Brain pericyte (primary cell): ENCODE measurements around the gene SERPINE2.
A peak's percentile ranks its signal among the peaks of the same experiment; 100 is the strongest.
"Not testable (repeated sequence)": the region's sequence is repeated elsewhere in the genome, so short reads cannot be mapped to it uniquely, and the experiment has no call there.

Source experiments
- DNase-seq: peaks from one replicate; pipeline ENCODE4 v3.0.0-alpha.2; 2012; ENCODE audit warnings: low read depth, low spot score

Gene SERPINE2

GRCh38 chr2:224014336-224014735 lies 24.8 kb downstream of the SERPINE2 start:
- DNase-seq = no peak

DNA sequence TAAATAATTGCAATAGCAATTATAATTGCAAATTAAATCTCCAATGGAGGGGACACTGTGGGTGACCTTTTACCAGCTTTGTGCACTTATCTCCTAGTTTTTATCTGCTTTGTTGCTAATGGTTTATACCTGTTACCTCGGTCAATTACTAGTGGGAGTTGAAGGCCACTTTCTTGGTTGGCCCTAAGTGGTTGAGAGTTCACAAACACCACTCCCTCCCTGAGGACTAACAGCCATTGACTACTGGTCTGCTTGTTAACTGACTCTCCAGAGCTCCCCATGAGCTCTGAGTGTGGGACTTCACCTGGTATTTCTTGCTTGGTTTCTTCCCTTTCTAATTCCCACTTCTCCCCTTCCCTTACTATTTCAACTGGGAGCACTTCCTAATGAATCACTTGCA lies 27.2 kb downstream of the SERPINE2 start:
- no peak for DNase-seq

- DNase-seq = no peak
These were observed 29.3 kb downstream of the SERPINE2 start for GRCh38 chr2:224009605-224010315.

DNA sequence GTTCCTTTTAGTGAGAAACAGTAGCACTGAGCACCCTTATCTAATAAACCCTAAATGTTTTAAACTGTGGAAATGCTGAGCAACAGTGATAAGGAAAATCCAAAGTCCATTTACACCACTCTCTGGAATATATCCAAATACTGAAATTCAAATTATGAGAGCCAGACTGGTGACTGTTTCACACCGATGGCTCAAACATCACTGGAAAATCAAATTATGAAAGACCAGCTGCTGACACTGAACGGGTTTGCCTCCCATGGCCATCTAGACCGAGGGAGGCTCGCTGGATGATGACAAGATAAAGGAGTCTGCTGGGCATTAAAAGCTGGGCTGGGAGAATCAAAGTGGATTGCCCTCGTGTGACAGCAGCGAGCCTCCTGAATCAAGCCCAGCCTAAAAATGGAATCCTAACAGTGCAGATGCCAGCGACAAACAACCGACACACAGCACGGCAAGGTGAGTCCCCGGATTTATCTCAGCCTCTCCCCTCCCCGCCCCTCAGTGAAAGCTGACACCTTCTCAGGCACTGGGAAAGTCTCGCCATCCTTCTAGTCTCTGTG lies 30.3 kb downstream of the SERPINE2 start:
- no peak for DNase-seq

GRCh38 chr2:224004105-224004695 lies 34.9 kb downstream of the SERPINE2 start:
- no peak for DNase-seq

- DNase-seq = not testable (repeated sequence)
These were observed 38.4 kb downstream of the SERPINE2 start for GRCh38 chr2:224000662-224001061.

DNA sequence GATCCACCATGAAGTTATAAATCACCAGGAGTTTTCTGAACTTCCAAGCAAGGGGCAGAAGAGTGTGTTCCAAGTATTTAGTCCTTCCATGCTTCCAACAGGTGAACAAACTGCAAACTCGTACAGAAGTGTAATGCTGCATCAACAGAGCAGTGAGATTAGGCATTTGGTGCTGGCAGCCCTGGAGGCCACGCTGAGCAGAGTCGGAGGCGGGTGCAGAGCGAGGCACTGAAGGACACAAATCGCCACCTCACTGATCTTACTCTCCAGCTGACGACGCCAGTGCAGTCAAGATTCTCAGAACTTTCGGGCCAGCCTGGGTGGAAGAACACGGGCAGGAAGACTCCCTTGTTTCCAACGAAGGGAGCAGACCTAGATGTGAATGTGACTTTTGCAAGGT lies 39.2 kb downstream of the SERPINE2 start:
- no peak for DNase-seq

GRCh38 chr2:223998948-223999347 lies 40.1 kb downstream of the SERPINE2 start:
- no peak for DNase-seq

- DNase-seq = no peak
These were observed 41.1 kb downstream of the SERPINE2 start for GRCh38 chr2:223997938-223998337.

DNA sequence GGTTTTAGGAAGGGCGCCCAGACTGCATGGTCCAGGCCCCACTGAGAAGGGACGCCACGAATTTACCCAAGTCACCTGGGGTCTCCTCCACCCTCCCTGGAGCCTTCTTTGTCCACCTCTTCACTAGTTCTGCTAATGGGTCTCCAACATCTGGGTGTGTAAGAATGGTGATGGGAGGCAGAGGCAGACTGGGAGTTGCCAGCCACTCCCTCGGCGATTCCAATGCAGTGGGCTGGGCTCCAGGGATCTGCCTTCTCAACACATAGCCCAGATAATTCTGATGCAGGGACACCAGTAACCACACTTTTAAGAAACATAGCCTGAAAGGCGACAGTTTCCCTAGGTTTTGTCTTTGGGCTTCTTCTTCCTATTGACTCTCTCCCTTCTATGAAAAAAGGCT lies 42.7 kb downstream of the SERPINE2 start:
- no peak for DNase-seq

DNA sequence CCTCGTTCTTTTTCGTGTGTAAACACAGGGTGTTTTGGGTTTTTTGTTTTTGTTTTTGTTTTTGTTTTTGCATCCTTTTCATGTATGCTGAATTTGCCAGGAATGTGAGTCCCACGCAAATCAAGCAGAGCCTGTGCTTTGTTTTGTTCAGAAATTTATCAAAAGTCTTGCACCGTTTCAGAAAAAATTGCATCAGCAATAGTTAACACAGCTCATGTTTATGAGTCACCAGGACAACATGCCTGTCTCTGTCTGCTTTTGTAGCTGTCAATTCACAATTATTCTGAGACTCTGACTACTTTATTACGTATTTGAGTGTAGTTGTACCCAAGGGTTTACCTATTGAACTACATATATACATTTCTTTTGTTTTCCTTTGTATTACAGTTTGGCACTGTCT lies 43.5 kb downstream of the SERPINE2 start:
- DNase-seq = no peak

GRCh38 chr2:223994562-223995162 lies 44.4 kb downstream of the SERPINE2 start:
- DNase-seq = no peak

DNA sequence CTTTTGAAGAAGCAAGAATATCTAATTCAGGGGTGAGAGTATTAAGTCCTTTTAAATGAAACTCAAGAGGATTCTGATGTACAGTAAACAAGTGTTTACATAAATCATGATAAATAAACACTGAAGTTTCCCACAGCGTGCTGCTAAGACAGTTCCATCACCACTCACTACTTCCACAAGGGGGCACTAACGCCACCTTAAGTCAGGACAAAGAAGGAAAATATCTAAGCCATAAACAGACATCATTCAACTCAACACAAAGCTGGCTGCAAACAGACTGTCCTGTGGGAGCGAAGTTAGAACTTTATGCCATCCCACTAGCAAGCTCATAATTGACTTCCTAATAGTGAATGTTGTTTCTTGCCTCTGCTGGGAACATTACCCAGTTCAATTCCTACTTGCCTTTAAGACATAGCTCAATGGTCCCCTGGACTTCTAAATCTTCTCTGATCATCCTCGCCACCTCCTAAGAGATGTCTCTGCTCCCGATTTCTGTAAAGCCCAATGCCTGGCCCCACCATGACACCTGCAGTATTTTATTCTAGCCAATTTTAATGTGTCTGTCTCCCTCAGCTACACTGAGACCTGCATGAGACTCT lies 45.4 kb downstream of the SERPINE2 start:
- peak; percentile 29 for DNase-seq

- no peak for DNase-seq
These were observed 47.5 kb downstream of the SERPINE2 start for GRCh38 chr2:223991611-223992010.

DNA sequence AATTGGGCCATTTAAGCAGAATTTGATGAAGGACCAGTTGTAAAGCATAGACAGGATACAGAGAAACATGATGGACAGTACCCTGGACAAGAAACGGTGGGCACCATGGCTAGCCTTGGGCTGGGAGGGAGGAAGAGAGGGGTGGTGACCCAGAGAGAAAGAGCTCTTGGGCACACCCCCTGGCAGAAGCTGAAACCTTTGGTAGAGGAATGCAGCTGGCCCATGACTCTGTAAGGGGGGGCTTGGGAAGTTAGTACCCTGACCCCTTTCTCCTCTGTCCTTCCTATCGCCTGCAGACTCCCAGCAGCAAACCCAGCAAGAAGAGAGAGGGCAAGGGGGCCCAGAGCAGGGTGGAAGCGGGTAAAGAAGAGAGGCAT lies 49.2 kb downstream of the SERPINE2 start:
- DNase-seq = no peak

- DNase-seq = no peak
These were observed 49.8 kb downstream of the SERPINE2 start for GRCh38 chr2:223989206-223989855.

DNA sequence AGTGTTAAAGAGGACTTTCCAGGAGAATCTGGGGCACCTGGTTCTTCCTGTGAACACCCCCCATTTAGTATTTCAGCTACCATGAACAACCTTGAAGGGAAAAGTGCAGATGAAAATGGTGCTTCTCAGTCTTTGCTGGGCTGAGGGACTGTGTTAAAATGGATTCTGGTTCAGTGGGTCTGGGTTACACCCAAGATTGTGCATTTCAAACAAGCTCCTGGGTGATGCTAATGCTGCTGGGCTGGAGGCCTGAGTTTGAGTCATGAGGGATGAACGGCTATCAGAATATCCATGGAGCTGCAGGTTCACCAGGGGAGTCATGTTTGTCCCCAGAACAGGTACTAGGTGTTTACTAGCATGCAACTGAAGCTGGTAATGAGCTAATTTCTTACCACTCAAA lies 57.8 kb downstream of the SERPINE2 start:
- DNase-seq = no peak

DNA sequence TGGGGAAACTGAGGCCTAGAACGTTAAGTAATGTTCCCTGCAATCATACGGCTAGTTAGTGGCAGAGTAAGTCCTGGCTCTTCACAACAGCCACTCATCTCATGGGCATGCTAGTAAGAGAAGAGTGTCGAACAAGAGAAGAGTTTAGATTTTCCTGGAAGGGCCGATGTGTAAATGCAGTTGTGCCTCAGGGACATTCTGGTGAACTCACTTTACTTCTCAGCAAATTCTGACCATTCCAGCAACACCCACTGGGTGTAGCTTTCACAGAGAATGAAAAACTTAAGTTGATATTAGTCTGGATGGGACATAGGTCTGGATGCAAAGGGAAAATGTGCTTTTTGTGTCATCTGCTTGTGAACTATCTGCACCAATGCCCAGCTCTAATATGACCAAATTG lies 58.3 kb downstream of the SERPINE2 start:
- DNase-seq = no peak

- DNase-seq = no peak
These were observed 58.7 kb downstream of the SERPINE2 start for GRCh38 chr2:223980397-223980735.

DNA sequence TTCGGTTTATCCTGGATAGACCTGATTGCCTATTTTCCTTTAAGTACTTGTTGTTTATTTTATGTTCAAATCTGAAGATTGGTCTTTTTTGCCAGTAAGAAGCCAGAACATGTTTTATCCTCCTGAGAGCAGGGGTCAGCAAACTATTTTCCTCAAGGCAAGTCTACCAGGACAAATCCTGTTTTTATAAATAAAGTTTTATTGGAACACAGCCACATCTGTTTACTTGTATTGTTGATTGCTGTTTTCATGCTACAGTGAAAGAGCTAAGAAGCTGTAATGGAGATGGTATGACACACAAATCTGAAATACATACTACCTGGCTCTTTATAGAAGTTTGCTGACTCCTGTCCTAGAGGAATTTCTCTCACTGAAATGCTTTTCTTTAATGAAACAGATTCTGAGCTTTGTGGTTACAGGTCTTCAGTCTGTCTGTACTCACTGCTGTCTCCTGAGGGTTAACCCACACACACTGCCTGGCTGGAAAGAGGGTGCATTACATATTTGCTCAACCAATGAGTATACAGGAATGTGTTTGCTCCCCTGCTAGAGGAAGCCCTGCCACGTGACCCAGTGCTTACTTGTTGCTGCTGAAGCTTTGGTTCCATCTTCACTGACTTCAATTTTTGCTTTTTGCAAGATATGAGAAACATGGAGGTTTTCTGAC lies 59.2 kb downstream of the SERPINE2 start:
- no peak for DNase-seq

DNA sequence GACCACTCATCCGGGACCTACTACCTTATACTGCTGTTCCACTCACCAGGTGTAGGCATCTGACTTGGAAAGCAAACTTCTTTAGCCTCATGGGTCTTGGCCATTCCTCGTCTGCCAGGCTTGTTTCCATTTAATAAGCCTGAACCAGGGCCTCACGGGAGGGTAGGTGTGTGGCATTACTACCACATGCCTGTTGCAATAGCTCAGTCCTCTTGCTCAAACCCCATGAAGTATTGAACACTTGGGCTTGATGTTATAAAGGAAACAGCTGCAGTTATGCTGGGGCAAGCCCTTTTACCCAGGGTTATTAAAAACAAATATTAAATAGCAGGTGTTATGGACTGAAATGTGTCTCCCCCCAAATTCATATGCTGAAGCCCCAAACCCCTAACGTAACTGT lies 60.6 kb downstream of the SERPINE2 start:
- DNase-seq = no peak
